ENCODE data around the gene ESPNL.
"Not testable (repeated sequence)": the region's sequence is repeated elsewhere in the genome, so short reads cannot be mapped to it uniquely, and the experiment has no call there.

- not testable (repeated sequence) for TF ChIP-seq POLR2A, CTCF (IDR thresholded peaks at IDR 0.05)
Measured at GRCh38 chr2:238066718-238067117, 33.4 kb upstream of the ESPNL start.

All from lower leg skin (tissue), 3 donors.